Cardiac fibroblast (primary cell): Measurements from ENCODE around the gene FYB1.

ENCODE experiments used
- DNase-seq, 2 donors: peaks; one replicate each; pipeline versions ENCODE4 v3.0.0 to v3.0.0-alpha.2; 2010; ENCODE audit warnings: low read depth in 2 of 2
- H3K4me3 ChIP-seq, 2 donors: replicated peaks in 1 of 2; 1 replicate in 1 of 2; 2 replicates in 1 of 2; pipeline ENCODE4 v1.5.1; 2011; ENCODE audit warnings: low read depth in 2 of 2, low read length in 2 of 2, mild to moderate bottlenecking in 2 of 2, moderate library complexity in 1 of 2
- TF ChIP-seq, protein P1 (sequence below): IDR thresholded peaks from one replicate; pipeline ENCODE4 v1.5.1; 2011; ENCODE audit warnings: low read depth, mild to moderate bottlenecking, low read length, inconsistent platforms

FYB1 gene

DNA sequence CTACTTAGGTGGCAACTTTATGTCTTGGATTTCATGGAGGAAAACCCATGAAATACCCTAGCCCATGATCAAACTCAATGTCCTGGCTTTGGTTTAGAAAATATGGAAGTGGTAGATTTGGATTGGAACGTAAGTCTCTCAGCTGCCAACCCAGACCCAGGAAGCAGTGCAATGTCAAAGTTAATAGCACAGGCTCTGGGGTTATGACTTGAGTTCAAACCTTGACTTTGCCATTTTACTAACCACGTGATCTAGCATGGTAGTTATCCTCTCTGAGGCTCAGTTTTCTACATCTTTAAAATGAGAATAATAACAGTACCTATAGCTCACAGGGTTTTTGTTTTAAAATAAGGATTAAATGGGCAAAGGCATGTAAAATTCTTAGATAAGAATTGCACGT is 13.8 kb downstream of the FYB1 start:
- no peak overlapping the region for H3K4me3 ChIP-seq
- TF ChIP-seq, protein P1, sequence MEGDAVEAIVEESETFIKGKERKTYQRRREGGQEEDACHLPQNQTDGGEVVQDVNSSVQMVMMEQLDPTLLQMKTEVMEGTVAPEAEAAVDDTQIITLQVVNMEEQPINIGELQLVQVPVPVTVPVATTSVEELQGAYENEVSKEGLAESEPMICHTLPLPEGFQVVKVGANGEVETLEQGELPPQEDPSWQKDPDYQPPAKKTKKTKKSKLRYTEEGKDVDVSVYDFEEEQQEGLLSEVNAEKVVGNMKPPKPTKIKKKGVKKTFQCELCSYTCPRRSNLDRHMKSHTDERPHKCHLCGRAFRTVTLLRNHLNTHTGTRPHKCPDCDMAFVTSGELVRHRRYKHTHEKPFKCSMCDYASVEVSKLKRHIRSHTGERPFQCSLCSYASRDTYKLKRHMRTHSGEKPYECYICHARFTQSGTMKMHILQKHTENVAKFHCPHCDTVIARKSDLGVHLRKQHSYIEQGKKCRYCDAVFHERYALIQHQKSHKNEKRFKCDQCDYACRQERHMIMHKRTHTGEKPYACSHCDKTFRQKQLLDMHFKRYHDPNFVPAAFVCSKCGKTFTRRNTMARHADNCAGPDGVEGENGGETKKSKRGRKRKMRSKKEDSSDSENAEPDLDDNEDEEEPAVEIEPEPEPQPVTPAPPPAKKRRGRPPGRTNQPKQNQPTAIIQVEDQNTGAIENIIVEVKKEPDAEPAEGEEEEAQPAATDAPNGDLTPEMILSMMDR, result no peak
- no peak for DNase-seq

DNA sequence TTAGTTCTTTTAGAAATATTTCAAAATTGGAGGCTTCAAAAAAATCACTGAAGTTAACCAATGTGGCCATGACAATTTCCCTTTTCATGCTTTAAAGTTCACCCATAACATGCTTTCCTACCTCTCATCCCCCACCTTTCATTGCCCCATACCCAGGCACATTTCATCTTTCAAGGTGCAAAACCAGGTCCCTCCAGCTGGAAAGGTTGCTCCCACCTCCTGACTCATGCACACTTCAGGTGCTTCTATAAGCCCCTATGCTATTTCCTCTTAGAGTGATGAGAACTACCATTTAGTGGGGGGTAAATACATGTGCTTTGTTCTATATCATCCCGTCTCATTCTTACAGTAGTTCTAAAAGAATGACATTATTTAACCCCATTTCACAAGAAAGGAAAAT is 15.4 kb downstream of the FYB1 start:
- H3K4me3 ChIP-seq, result no peak overlapping the region
- TF ChIP-seq, protein P1, result no peak
- DNase-seq, result no peak

DNA sequence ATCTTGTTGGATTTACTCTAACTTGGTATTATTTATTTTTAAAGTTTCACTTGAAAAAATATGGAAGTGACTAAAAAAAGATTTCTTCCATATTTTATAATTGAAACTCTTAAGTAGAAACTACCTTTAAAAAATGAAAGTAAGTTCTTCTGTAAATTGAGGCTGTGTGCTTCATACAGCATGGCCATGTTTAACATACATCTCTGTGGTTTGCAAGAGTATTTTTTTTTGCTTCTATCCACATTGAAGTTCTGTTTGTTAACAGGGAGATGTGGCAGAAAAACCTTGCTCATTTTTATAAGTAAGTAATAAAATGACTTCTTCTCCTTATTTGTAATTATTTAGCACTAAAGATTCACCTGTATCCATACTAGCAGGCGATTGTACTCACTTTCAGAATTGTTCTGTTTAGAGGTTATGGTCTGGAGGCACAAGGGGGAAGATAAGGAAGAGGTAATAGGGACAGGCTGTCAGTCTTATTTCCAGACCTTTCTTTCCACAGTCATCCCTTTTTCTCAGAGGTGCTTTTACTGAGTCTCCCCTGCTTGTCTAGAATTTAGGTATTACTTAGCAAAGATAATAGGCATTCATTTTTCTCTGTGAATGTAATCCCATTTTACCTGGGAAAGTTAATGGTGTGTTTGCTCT is 16.0 kb downstream of the FYB1 start:
- DNase-seq, result no peak
- TF ChIP-seq, protein P1, result no peak
- H3K4me3 ChIP-seq, result no peak overlapping the region

DNA sequence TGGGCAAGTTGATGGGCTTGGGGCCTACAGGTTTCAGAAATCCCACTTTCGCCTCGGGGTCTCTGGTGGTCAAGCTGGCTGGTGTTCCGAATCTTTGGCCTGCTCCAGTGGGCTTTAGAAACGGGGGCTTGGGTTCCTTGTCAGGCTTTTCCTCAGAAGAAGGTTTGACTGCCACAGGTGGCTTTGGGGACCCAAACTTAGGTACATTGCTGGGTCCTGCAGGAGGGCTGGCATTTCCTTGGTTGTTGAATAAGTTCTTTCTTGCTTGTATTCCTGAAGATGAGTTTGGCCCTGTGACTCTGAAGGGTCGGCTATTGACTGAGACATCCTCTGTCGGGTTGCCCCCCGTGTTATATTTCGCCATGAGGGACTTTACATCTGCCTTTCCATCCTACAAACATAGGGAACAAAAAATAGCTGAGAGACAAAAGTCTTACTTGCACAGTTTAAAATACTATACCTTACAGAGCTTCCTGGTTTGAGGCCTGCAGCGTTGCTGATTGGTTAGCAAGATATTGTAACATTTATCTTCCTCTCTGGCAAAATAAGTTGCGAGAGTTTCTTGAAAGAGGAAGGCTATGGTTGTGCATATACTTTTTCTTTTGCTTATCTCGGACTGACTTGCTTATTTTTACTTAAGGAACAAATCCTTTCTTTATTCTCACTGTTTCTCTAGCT is 16.6 kb downstream of the FYB1 start:
- TF ChIP-seq, protein P1, result no peak
- no peak for DNase-seq
- H3K4me3 ChIP-seq, result no peak overlapping the region

DNA sequence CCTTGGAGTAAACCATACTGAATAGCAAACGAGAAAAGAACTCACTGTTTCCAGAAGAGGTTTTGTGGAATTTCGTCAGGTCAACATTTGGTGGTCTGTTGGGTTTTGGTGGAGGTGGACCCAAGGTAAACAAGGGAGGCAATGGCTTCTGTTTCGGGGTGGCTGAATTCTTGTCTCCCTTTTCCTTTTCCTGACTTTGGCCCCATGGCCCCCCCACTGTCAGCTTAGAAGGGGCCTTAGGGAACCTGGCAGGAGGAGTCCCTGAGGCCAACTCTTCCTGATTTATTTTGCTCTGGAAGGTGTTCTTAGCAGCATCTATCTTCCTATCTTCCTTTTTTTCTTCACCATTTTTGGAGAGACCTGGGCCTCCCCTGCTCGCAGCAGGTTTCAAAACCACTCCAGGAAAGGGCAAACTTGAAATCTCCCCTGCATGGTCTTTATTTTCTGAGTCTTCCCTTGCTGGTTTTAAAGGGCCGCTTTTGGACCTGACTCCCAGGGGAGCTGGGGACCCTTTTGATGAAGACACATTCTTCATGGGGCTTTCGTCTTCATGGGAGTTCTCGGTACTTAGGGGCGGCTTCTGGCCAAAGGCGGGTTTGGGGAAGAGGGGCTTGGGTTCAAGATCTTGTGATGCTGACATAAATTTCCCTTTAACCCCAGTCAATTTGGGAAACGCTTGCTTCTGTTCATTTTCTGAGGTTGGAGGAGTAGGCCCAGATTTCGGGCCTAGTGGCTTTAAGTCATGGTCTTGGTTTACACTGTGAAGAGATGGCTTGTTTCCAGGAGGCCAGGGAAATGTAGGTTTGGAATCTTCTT is 17.4 kb downstream of the FYB1 start:
- no peak for DNase-seq
- no peak overlapping the region for H3K4me3 ChIP-seq
- TF ChIP-seq, protein P1, result no peak

DNA sequence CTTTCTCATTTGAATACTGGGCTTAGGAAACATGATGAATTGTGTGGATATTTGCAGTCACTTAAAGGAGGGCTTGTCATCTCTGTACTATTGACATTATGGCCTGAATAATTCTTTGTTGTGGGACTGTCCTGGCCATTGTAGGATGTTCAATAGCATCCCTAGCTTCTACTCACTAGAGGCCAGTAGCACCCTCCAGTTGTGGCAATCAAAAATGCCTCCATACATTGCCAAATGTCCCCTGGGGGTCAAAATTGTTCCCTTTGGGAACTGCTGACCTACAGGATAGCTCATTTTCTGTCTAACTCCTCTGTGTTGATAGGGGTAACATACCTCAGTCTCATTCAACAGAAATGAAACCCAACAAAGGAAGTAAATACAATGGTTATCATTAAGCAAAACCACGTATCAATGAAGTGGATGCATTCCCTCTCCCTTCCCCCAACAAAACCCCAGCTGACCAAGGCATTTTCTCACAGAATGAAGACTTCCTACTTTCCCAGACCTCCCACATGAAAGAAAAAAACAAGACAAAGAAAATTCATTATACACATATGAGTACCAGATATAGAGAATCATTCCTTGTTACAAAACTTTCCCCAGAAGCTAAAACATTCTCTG is 18.1 kb downstream of the FYB1 start:
- TF ChIP-seq, protein P1, result peak; percentile 6
- no peak overlapping the region for H3K4me3 ChIP-seq
- DNase-seq, result no peak
